Subcutaneous adipose tissue (tissue), 4 donors: ENCODE data around the gene ESYT2. TPM values are rescaled to one million over a fixed set of nuclear protein-coding genes. Genes with fewer than 3 reads are reported as not detected.

Experiments
- CTCF ChIP-seq: fragments of 450-650 bp; IDR thresholded peaks from one replicate; pipeline ENCODE4 v1.5.1; 2016; ENCODE audit warnings: low read depth, mild to moderate bottlenecking, control low read depth, antibody characterized with exemption, moderate library complexity
- total RNA-seq, 4 donors: library from RNA; depleted of rRNA; stranded (reverse); fragments of >200 nt; gene quantifications; one replicate each; pipeline ENCODE4 v1.1.0, GENCODE V29; 2016

Gene ESYT2
- total RNA-seq, 4 donors from 2014 or later: 86.2 to 124 (median 106) TPM

GRCh38 chr7:158707610-158708009, 121.7 kb downstream of the ESYT2 start:
- no peak for TF ChIP-seq CTCF

- TF ChIP-seq CTCF: no peak
Observed at GRCh38 chr7:158706710-158707590, 122.4 kb downstream of the ESYT2 start.

GRCh38 chr7:158706273-158706704, 123.0 kb downstream of the ESYT2 start:
- no peak for TF ChIP-seq CTCF

GRCh38 chr7:158705234-158705850, 124.0 kb downstream of the ESYT2 start:
- TF ChIP-seq CTCF: no peak

GRCh38 chr7:158704524-158705233, 124.6 kb downstream of the ESYT2 start, which contains the start of gene NCAPG2:
TSS of gene NCAPG2 (minus strand) at chr7:158704804. CDS start at chr7:158701899, 2,905 bp downstream.
- TF ChIP-seq CTCF: no peak

- no peak for TF ChIP-seq CTCF
Observed at GRCh38 chr7:158702944-158703343, 126.4 kb downstream of the ESYT2 start.

GRCh38 chr7:158702196-158702595, 127.1 kb downstream of the ESYT2 start:
- TF ChIP-seq CTCF: no peak
